ENCODE results near the gene SIM2.

- TF ChIP-seq CTCF (IDR thresholded peaks at IDR 0.05; ENCODE audit: poor library complexity, severe bottlenecking), result no peak
- no peak for TF ChIP-seq SMC3 (conservative IDR thresholded peaks at IDR 0.05; ENCODE audit: poor library complexity)
- TF ChIP-seq REST (IDR thresholded peaks at IDR 0.05; ENCODE audit: borderline replicate concordance), result no peak
- no peak for TF ChIP-seq EZH2 (IDR thresholded peaks at IDR 0.05; ENCODE audit: borderline replicate concordance, insufficient read depth, low read length, poor library complexity, severe bottlenecking)
Observed at GRCh38 chr21:36749935-36750575, 51.1 kb downstream of the SIM2 start.
